ENCODE measurements around the gene MYO7A.

The MYO7A gene

GRCh38 chr11:77102246-77103210 lies 25.5 kb upstream of the MYO7A start, which contains the start of gene OMP:
OMP (plus strand) TSS chr11:77102840; CDS start chr11:77102840, 0 bp downstream.
- peaks cover 0 to 4% (median 2%) of the 10 kb centered on the region in 4 donors for H3K4me1 ChIP-seq
- intact Hi-C loops (cut with DNase I; ENCODE audit: low total_unique reads): no loop called here
- TF ChIP-seq CTCF (IDR thresholded peaks at IDR 0.05): no peak
- H3K4me3 ChIP-seq: no peak within 1 kb of the TSS
- H3K27ac ChIP-seq: no peak within 1 kb of the TSS
- no peaks in the 10 kb centered on the region for H3K27me3 ChIP-seq
- no peaks in the 10 kb centered on the region for H3K9me3 ChIP-seq
- peaks cover 0 to 8% (median 0%) of the 10 kb centered on the region in 3 donors for H3K36me3 ChIP-seq
- DNase-seq: no peak

GRCh38 chr11:77103319-77103718 lies 24.7 kb upstream of the MYO7A start:
- Histone ChIP-seq H3K27me3 (no peaks in the 10 kb centered on the region), H3K4me3 (no peak overlapping the region), H3K36me3 (peaks cover 0 to 8% (median 0%) of the 10 kb centered on the region in 3 donors), H3K27ac (no peak overlapping the region), H3K9me3 (no peaks in the 10 kb centered on the region), H3K4me1 (peaks cover 0 to 11% (median 6%) of the 10 kb centered on the region in 4 donors)
- no peak for DNase-seq
- intact Hi-C loops (cut with DNase I; ENCODE audit: low total_unique reads): no loop called here
- TF ChIP-seq CTCF (IDR thresholded peaks at IDR 0.05): no peak

- intact Hi-C loops (cut with DNase I; ENCODE audit: low total_unique reads): no loop called here
- Histone ChIP-seq H3K27ac (no peak overlapping the region), H3K27me3 (no peaks in the 10 kb centered on the region), H3K9me3 (no peaks in the 10 kb centered on the region), H3K36me3 (peaks cover 0 to 8% (median 0%) of the 10 kb centered on the region in 3 donors), H3K4me3 (no peak overlapping the region), H3K4me1 (peaks cover 0 to 11% (median 6%) of the 10 kb centered on the region in 4 donors)
- no peak for DNase-seq
- TF ChIP-seq CTCF (IDR thresholded peaks at IDR 0.05): no peak
Measured at GRCh38 chr11:77104727-77105126, 23.3 kb upstream of the MYO7A start.

- Histone ChIP-seq H3K36me3 (peaks cover 0 to 8% (median 0%) of the 10 kb centered on the region in 3 donors), H3K4me3 (no peak overlapping the region), H3K27me3 (no peaks in the 10 kb centered on the region), H3K9me3 (no peaks in the 10 kb centered on the region), H3K4me1 (peaks cover 0 to 11% (median 6%) of the 10 kb centered on the region in 4 donors), H3K27ac (no peak overlapping the region)
- no peak for DNase-seq
- intact Hi-C loops (cut with DNase I; ENCODE audit: low total_unique reads): no loop called here
- no peak for TF ChIP-seq CTCF (IDR thresholded peaks at IDR 0.05)
Measured at GRCh38 chr11:77106321-77106720, 21.7 kb upstream of the MYO7A start.

GRCh38 chr11:77106759-77107158 lies 21.3 kb upstream of the MYO7A start:
- intact Hi-C loops (cut with DNase I; ENCODE audit: low total_unique reads): no loop called here
- Histone ChIP-seq H3K27ac (no peak overlapping the region), H3K36me3 (peaks cover 0 to 8% (median 0%) of the 10 kb centered on the region in 3 donors), H3K4me1 (peaks cover 0 to 11% (median 6%) of the 10 kb centered on the region in 4 donors), H3K27me3 (no peaks in the 10 kb centered on the region), H3K9me3 (no peaks in the 10 kb centered on the region), H3K4me3 (no peak overlapping the region)
- no peak for TF ChIP-seq CTCF (IDR thresholded peaks at IDR 0.05)
- no peak for DNase-seq
